HUES6 (cell line): Measurements from ENCODE around the gene SPATS2L.

Experiments used
- H3K27ac ChIP-seq: 2 replicates; pipeline ENCODE4 v1.7.0; 2013; ENCODE audit warnings: low read depth, mild to moderate bottlenecking, low read length, inconsistent platforms
- H3K27me3 ChIP-seq: 2 replicates; pipeline ENCODE4 v1.6.1; 2013; ENCODE audit warnings: low read length; ENCODE audit not compliant: control insufficient read depth, insufficient read depth
- H3K36me3 ChIP-seq: 2 replicates; pipeline ENCODE4 v1.6.1; 2013; ENCODE audit warnings: low read length; ENCODE audit not compliant: control insufficient read depth, insufficient read depth
- H3K4me1 ChIP-seq: 2 replicates; pipeline ENCODE4 v1.6.1; 2013; ENCODE audit warnings: low read length; ENCODE audit not compliant: control insufficient read depth, insufficient read depth
- H3K4me3 ChIP-seq: 2 replicates; pipeline ENCODE4 v1.5.1; 2013; ENCODE audit warnings: low read depth, low read length
- H3K9ac ChIP-seq: one replicate; pipeline ENCODE4 v1.6.1; 2013; ENCODE audit warnings: mild to moderate bottlenecking, low read length
- H3K9me3 ChIP-seq: 2 replicates; pipeline ENCODE4 v1.6.1; 2013; ENCODE audit warnings: low read depth, low read length; ENCODE audit not compliant: control insufficient read depth, insufficient read depth

Gene SPATS2L

DNA sequence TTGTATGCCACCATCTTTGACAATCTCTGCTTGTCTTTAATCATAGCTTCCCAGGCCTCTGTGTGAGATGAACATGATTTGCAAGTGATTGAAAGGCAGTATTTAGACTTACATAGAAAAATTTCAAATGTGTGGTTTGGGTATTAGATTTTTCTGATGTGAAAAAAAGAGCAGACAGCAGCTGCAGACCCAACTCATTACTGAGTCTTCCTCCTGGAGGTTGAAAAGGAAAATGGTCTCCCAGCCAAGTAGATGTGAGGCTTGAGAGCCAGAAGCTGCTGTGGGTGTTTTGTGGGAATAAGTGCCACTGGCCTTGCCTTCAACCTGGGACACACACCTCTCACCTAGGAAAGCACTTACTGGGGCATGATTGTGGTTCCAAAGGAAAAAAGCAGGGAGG is 110.9 kb downstream of the SPATS2L start:
- H3K4me3 ChIP-seq: no peak overlapping the region
- H3K9me3 ChIP-seq: no peaks in the 10 kb centered on the region
- H3K27me3 ChIP-seq: no peaks in the 10 kb centered on the region
- H3K9ac ChIP-seq: no peak overlapping the region
- H3K27ac ChIP-seq: 0 out of 2 replicates have a peak overlapping the region, but pooled peaks have one; percentile 1
- peaks cover 11% of the 10 kb centered on the region; the same call in 1 of the 2 replicates for H3K4me1 ChIP-seq
- H3K36me3 ChIP-seq: peaks cover 67% of the 10 kb centered on the region

DNA sequence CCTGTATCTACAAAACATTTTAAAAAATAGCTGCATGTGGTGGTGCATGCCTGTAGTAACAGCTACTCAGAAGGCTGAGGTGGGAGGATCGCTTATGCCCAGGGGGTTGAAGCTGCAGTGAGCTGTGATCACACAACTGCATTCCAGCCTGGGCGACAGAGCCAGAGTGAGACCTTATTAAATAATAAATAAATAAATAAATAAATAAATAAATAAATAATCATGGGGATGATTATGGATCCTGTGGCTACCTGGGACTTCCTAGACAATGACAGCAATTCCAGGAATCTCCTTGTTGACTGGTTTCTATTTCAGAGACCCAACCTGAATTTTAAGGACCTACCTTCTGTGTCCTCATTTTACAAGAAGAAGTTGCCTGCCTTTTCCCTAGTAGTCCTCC is 111.9 kb downstream of the SPATS2L start:
- Histone ChIP-seq H3K9me3 (no peaks in the 10 kb centered on the region), H3K27ac (no peak overlapping the region), H3K27me3 (no peaks in the 10 kb centered on the region), H3K36me3 (peaks cover 68% of the 10 kb centered on the region), H3K4me3 (no peak overlapping the region), H3K4me1 (peaks cover 11% of the 10 kb centered on the region; the same call in 1 of the 2 replicates), H3K9ac (no peak overlapping the region)

DNA sequence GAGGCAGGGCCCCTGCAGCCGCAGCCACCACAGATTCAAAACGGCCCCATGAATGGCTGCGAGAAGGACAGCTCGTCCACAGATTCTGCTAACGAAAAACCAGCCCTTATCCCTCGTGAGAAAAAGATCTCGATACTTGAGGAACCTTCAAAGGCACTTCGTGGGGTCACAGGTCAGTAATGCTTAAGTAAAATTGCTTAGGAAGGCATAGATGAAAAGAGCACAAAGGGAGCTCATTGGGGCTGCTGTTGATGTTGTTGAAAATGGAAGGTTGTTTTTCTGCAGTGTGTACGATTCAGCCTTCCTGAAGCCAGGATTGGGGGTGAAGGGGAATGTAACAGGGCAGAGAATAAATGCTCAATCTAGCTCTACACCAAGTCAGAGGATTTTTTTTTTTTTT is 112.8 kb downstream of the SPATS2L start:
- Histone ChIP-seq H3K27ac (no peak overlapping the region), H3K27me3 (no peaks in the 10 kb centered on the region), H3K36me3 (peaks cover 64% of the 10 kb centered on the region), H3K9ac (no peak overlapping the region), H3K4me3 (no peak overlapping the region), H3K4me1 (peaks cover 11% of the 10 kb centered on the region; the same call in 1 of the 2 replicates), H3K9me3 (no peaks in the 10 kb centered on the region)

DNA sequence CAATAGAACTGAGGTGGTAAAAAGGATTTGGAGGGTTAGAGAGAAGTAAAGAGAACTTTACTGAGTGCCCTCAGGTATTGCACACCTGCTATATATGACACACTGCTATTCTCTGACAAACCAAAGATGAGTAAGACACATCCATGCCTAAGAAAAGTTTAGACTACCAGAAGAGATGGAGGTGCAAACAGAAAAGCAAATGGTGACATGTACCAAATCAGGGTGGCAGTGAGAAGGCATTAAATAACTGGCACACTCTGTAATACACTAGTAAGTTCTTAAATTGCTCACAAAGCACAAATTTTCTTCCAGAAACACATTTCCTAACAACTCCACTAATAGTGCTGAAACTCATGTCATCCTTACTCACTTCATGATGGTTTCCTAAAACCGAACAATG is 114.8 kb downstream of the SPATS2L start:
- H3K4me3 ChIP-seq: no peak overlapping the region
- H3K27me3 ChIP-seq: no peaks in the 10 kb centered on the region
- H3K4me1 ChIP-seq: peaks cover 20% of the 10 kb centered on the region
- no peak overlapping the region for H3K27ac ChIP-seq
- H3K9me3 ChIP-seq: no peaks in the 10 kb centered on the region
- peaks cover 68% of the 10 kb centered on the region for H3K36me3 ChIP-seq
- no peak overlapping the region for H3K9ac ChIP-seq

DNA sequence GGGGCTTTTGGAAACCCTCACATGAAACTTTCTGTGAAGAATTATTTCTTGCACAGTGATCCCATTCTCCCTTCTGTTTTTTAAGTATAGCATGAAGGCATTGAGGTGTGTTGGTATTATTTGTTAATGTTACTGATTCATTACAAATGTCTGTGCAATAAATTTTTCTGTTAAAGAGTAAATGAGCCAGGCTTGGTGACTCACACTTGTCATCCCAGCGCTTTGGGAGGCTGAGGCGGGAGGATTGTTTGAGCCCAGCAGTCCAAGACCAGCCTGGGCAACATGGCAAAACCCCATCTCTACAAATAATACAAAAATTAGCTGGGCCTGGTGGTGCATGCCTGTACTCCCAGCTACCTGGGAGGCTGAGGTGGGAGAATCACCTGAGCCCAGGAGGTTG is 115.6 kb downstream of the SPATS2L start:
- H3K36me3 ChIP-seq: peaks cover 63% of the 10 kb centered on the region
- H3K4me3 ChIP-seq: no peak overlapping the region
- peaks cover 14% of the 10 kb centered on the region for H3K4me1 ChIP-seq
- H3K27me3 ChIP-seq: no peaks in the 10 kb centered on the region
- no peak overlapping the region for H3K27ac ChIP-seq
- no peaks in the 10 kb centered on the region for H3K9me3 ChIP-seq
- no peak overlapping the region for H3K9ac ChIP-seq

DNA sequence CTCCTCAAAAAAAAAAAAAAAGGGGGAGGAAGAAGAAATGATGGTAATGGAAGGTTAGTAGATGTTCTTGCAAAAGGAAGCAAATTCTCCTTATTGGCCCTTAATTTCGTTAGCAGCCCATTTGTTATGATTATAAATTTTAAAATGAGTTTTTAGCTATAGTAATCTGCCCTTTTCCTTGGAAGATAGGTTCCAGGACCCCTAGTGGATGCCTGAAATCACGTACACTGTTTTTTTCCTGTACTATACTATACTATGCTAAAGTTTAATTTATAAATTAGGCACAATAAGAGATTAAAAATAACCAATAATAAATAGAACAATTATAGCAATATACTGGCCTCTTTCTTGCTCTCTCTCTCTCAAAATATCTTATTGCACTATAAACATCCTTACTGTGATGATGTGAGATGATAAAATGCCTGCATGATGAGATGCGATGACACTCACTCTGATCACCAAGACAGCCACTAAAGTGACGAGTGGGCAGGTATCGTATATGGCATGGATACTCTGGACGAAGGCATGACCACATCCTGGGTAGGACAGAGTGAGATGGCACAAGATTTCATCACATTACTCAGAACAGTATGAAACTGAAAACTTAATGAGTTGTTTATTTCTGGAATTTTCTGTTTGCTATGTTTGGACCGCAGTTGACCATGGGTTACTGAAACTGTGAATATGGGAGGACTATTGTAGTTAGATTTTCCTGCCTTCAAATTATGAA is 116.2 kb downstream of the SPATS2L start:
- H3K27me3 ChIP-seq: no peaks in the 10 kb centered on the region
- no peak overlapping the region for H3K27ac ChIP-seq
- H3K4me1 ChIP-seq: peaks cover 13% of the 10 kb centered on the region
- peaks cover 57% of the 10 kb centered on the region for H3K36me3 ChIP-seq
- H3K9ac ChIP-seq: no peak overlapping the region
- H3K4me3 ChIP-seq: no peak overlapping the region
- no peaks in the 10 kb centered on the region for H3K9me3 ChIP-seq

DNA sequence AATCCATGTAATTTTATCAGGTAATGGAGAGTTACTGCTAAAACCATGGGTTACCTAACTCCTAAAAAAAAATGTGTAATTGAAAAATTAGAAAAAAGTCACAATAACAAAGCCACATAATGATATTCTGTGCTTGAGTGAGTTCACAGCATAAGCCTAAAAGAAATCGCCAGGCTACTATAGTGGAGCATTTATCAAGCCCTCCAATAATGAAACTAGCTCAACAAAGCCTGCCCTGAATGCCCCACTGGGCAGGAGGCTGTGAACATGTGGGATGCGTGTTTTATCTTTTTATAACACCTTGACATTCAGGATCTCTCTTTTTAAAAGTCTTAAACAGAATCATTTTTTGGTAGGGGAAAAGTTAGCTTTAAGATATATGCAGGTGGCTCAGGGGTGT is 117.0 kb downstream of the SPATS2L start:
- Histone ChIP-seq H3K36me3 (peaks cover 62% of the 10 kb centered on the region), H3K27ac (no peak overlapping the region), H3K9ac (no peak overlapping the region)

DNA sequence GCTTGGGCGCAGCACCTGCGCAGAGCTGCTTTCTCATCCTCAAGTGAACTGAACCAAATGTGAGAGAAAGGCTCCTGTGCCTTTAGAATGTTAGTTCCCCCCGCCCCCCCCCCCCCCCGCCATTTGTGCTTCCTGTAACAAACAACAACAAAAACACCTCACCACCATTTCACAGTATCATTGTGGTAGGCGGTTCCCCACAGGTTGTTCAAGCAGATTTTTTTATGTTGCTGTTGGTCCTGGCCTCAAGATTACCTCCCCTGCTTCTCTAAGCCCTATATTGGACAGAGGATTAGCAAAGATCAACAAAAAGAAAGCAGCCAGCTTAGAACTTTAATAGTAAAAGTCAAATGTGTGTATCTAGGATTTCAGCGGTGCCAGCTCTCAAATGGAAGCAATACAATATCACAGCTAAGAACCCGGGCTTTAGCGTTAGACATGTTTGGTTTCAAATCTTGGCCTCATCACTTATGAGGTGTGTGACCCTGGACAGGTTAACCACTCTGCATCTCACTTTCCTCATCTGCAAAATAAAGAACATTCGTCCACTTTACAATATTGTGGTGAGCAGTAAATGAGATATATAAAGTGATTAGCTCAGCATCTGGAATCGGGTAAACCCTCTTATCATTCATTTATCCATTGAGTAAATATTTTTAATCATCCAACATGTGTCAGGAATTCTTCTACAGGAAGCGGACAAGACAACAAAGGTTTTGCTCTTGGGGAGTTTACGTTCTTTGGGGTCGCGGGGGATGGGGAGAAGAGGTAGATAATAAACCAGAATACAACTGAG is 118.7 kb downstream of the SPATS2L start:
- Histone ChIP-seq H3K36me3 (peaks cover 56% of the 10 kb centered on the region), H3K27ac (no peak overlapping the region), H3K9me3 (no peaks in the 10 kb centered on the region), H3K9ac (no peak overlapping the region), H3K4me3 (no peak overlapping the region), H3K4me1 (peaks cover 13% of the 10 kb centered on the region), H3K27me3 (no peaks in the 10 kb centered on the region)

More for the DNA sequence above, 117.0 kb downstream of the SPATS2L start:
- Histone ChIP-seq H3K4me1 (peaks cover 13% of the 10 kb centered on the region), H3K27me3 (no peaks in the 10 kb centered on the region), H3K4me3 (no peak overlapping the region), H3K9me3 (no peaks in the 10 kb centered on the region)

DNA sequence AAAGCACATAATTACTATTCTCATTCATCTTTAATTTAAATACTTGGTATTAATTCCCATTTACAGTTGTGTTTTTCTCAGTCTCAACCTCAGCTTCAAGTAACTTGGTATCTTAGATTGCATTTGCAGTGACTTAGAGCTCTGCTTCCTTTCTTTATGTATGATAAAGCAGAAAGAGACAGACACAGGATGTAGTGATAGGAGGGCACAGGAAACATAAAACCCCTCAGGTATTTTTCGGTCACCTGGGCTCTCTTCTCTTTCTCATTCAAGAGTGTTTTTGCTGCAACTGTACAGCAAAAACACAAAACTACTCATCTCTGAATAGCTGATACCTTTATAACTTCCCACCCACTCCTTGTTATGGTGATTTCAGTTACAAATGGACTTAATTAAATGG is 120.3 kb downstream of the SPATS2L start:
- Histone ChIP-seq H3K27me3 (no peaks in the 10 kb centered on the region), H3K9me3 (no peaks in the 10 kb centered on the region), H3K9ac (no peak overlapping the region), H3K4me1 (peaks cover 13% of the 10 kb centered on the region), H3K27ac (no peak overlapping the region), H3K4me3 (no peak overlapping the region), H3K36me3 (peaks cover 43% of the 10 kb centered on the region)

DNA sequence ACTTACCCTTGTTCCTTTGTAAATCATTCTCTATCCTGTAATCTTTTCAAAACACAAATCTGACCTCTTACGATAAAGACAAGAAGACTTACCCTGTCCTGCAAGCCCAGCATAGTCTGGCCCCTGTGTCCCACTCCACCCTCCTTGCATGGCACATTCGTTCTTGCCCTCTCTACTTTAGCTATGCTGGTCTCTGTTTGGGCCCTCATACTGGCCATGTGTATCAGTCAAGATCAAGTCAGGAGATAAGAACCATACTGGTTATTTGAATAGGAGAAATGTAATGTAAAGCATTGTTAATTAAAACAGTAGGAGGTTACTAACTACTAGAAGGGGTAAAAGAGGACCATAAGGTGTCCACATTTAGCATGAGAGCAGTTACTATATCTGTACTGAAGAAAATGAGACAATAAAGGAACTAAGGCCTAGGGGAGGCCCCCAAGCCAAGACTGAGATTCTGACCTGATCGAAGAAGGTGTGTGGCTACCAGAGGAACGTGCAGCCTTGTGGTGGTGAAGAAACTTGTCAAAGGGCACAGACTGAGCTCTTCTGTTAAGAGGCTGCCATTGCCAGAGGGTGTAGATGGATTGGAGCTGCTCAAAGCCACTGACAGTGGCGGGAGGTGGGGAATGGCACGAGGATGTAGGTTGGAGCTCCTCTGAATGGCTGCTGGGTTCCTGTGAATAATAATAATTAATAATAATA is 122.6 kb downstream of the SPATS2L start:
- H3K9me3 ChIP-seq: no peaks in the 10 kb centered on the region
- H3K4me3 ChIP-seq: no peak overlapping the region
- H3K4me1 ChIP-seq: peaks cover 13% of the 10 kb centered on the region
- H3K9ac ChIP-seq: no peak overlapping the region
- peaks cover 24% of the 10 kb centered on the region for H3K36me3 ChIP-seq
- H3K27ac ChIP-seq: no peak overlapping the region
- H3K27me3 ChIP-seq: no peaks in the 10 kb centered on the region

DNA sequence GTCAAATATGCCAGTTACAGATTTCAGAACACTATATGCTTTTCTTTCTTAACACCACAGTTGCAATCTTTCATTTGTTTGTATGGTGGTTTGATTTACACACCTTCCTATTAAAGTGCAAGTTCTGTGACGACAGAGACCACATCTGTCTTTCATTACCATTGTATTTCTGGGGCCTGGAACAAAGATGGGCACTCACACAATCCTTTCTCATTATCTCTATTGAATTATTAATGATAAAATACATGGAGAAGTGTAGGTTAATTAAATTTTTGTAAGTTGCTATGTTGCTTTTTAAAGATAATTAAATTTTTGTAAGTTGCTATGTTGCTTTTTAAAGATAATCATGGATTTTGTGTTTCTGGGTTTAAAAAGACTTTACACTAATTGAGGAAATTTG is 123.5 kb downstream of the SPATS2L start:
- H3K4me1 ChIP-seq: peaks cover 8% of the 10 kb centered on the region

More for the DNA sequence above, 123.5 kb downstream of the SPATS2L start:
- no peak overlapping the region for H3K4me3 ChIP-seq
- H3K9ac ChIP-seq: no peak overlapping the region
- H3K27me3 ChIP-seq: no peaks in the 10 kb centered on the region
- H3K36me3 ChIP-seq: peaks cover 22% of the 10 kb centered on the region
- H3K9me3 ChIP-seq: no peaks in the 10 kb centered on the region
- no peak overlapping the region for H3K27ac ChIP-seq
